ENCODE data around the gene PLCB3. TPM values are rescaled to one million over a fixed set of nuclear protein-coding genes. Genes with fewer than 3 reads are reported as not detected.
A peak's percentile ranks its signal among the peaks of the same experiment; 100 is the strongest.

The PLCB3 gene
- total RNA-seq, 2 donors from 2014 or later, result 7.5 to 15.5 TPM

GRCh38 chr11:64251753-64252002 is 348 bp downstream of the PLCB3 start:
- no peak for DNase-seq (ENCODE audit: low spot score)
- H3K9me3 ChIP-seq, result no peaks in the 10 kb centered on the region
- H3K4me1 ChIP-seq, result peaks cover 0 to 44% of the 10 kb centered on the region in 2 donors
- H3K27me3 ChIP-seq, result no peaks in the 10 kb centered on the region
- peak overlapping the region; percentile 77 to 83 for H3K4me3 ChIP-seq
- no peak for TF ChIP-seq CTCF (IDR thresholded peaks at IDR 0.05)
- peak overlapping the region; percentile 63 to 71 for H3K27ac ChIP-seq
- peaks cover 20% of the 10 kb centered on the region for H3K36me3 ChIP-seq

- peak overlapping the region; percentile 77 to 83 for H3K4me3 ChIP-seq
- H3K27me3 ChIP-seq, result no peaks in the 10 kb centered on the region
- H3K9me3 ChIP-seq, result no peaks in the 10 kb centered on the region
- peak in 1 of 2 donors; percentile 31 for TF ChIP-seq CTCF (IDR thresholded peaks at IDR 0.05)
- no peak for DNase-seq (ENCODE audit: low spot score)
- H3K27ac ChIP-seq, result peak overlapping the region; percentile 63 to 71
- H3K4me1 ChIP-seq, result peaks cover 0 to 40% of the 10 kb centered on the region in 2 donors
- peaks cover 20% of the 10 kb centered on the region for H3K36me3 ChIP-seq
Observed at GRCh38 chr11:64252003-64252872, 908 bp downstream of the PLCB3 start.

GRCh38 chr11:64253043-64253442 is 1.7 kb downstream of the PLCB3 start:
- no peak for DNase-seq (ENCODE audit: low spot score)
- no peak for TF ChIP-seq CTCF (IDR thresholded peaks at IDR 0.05)
- peak overlapping the region in 1 of 2 donors; percentile 71 for H3K27ac ChIP-seq
- no peaks in the 10 kb centered on the region for H3K27me3 ChIP-seq
- H3K4me1 ChIP-seq, result peaks cover 0 to 33% of the 10 kb centered on the region in 2 donors
- peak overlapping the region in 1 of 2 donors; percentile 83 for H3K4me3 ChIP-seq
- H3K9me3 ChIP-seq, result no peaks in the 10 kb centered on the region
- H3K36me3 ChIP-seq, result peaks cover 20% of the 10 kb centered on the region

- no peak for TF ChIP-seq CTCF (IDR thresholded peaks at IDR 0.05)
- Histone ChIP-seq H3K4me3 (no peak overlapping the region), H3K4me1 (peaks cover 0 to 32% of the 10 kb centered on the region in 2 donors), H3K27ac (no peak overlapping the region), H3K9me3 (no peaks in the 10 kb centered on the region), H3K27me3 (no peaks in the 10 kb centered on the region), H3K36me3 (peaks cover 23% of the 10 kb centered on the region)
- no peak for DNase-seq (ENCODE audit: low spot score)
Observed at GRCh38 chr11:64253481-64253880, 2.2 kb downstream of the PLCB3 start.

GRCh38 chr11:64254326-64254725 is 3.0 kb downstream of the PLCB3 start:
- Histone ChIP-seq H3K9me3 (no peaks in the 10 kb centered on the region), H3K4me3 (no peak overlapping the region), H3K4me1 (peaks cover 0 to 32% of the 10 kb centered on the region in 2 donors), H3K36me3 (peaks cover 32% of the 10 kb centered on the region), H3K27me3 (no peaks in the 10 kb centered on the region), H3K27ac (no peak overlapping the region)
- DNase-seq (ENCODE audit: low spot score), result no peak
- TF ChIP-seq CTCF (IDR thresholded peaks at IDR 0.05), result no peak

Measured in right atrium auricular region (tissue), 2 donors.